ENCODE results near the gene SGCD. TPM values are rescaled to one million over a fixed set of nuclear protein-coding genes. Genes with fewer than 3 reads are reported as not detected.

The SGCD gene
- total RNA-seq, 1 donor from 2014 or later, result 8.8 TPM

DNA sequence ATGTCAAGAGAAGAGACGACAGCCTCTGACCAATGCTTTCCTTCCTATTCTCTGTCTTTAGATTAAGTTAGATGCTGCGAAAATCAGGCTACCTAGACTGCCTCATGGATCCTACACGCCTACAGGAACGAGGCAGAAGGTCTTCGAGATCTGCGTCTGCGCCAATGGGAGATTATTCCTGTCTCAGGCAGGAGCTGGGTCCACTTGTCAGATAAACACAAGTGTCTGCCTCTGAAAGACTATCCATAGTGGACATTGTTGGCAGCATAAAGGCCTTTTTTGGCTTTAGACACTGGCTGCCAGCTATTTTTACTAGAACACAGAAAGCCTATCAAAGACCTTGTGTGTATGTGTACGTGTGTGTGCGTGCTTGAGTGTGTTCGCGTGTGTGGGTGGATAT lies 432.2 kb downstream of the SGCD start:
- Mint-ChIP-seq H3K27ac (no peak overlapping the region), H3K9me3 (no peaks in the 10 kb centered on the region), H3K27me3 (no peaks in the 10 kb centered on the region), H3K36me3 (no peaks in the 10 kb centered on the region), H3K4me3 (no peak overlapping the region), H3K4me1 (ENCODE audit: unreplicated experiment) (no peaks in the 10 kb centered on the region)
- TF ChIP-seq, protein P1, sequence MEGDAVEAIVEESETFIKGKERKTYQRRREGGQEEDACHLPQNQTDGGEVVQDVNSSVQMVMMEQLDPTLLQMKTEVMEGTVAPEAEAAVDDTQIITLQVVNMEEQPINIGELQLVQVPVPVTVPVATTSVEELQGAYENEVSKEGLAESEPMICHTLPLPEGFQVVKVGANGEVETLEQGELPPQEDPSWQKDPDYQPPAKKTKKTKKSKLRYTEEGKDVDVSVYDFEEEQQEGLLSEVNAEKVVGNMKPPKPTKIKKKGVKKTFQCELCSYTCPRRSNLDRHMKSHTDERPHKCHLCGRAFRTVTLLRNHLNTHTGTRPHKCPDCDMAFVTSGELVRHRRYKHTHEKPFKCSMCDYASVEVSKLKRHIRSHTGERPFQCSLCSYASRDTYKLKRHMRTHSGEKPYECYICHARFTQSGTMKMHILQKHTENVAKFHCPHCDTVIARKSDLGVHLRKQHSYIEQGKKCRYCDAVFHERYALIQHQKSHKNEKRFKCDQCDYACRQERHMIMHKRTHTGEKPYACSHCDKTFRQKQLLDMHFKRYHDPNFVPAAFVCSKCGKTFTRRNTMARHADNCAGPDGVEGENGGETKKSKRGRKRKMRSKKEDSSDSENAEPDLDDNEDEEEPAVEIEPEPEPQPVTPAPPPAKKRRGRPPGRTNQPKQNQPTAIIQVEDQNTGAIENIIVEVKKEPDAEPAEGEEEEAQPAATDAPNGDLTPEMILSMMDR (conservative IDR thresholded peaks at IDR 0.05), result no peak
- no peak for DNase-seq (ENCODE audit: extremely low spot score, unreplicated experiment)

DNA sequence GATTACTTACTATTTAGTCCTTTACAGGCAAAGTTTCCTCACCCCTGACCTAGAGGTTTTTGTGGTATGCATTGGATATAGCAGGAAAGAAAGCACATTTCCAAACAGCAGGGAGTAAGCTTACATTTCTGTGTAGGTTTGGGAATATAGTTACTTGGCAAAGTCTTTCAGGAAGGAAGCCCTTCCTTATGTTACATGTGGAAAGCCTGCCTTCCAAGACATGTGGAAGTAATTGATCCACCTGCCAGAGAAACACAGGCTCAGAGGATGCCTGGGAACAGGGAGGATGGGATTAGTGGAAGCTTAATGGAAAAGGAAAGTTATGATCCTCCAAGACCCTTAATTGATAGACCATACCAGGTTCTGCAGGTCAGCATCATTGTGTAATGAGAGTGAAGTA lies 435.8 kb downstream of the SGCD start:
- Mint-ChIP-seq H3K27me3 (no peaks in the 10 kb centered on the region), H3K4me1 (ENCODE audit: unreplicated experiment) (no peaks in the 10 kb centered on the region), H3K36me3 (no peaks in the 10 kb centered on the region), H3K27ac (no peak overlapping the region), H3K4me3 (no peak overlapping the region), H3K9me3 (no peaks in the 10 kb centered on the region)
- TF ChIP-seq, protein P1 (conservative IDR thresholded peaks at IDR 0.05), result no peak
- no peak for DNase-seq (ENCODE audit: extremely low spot score, unreplicated experiment)

DNA sequence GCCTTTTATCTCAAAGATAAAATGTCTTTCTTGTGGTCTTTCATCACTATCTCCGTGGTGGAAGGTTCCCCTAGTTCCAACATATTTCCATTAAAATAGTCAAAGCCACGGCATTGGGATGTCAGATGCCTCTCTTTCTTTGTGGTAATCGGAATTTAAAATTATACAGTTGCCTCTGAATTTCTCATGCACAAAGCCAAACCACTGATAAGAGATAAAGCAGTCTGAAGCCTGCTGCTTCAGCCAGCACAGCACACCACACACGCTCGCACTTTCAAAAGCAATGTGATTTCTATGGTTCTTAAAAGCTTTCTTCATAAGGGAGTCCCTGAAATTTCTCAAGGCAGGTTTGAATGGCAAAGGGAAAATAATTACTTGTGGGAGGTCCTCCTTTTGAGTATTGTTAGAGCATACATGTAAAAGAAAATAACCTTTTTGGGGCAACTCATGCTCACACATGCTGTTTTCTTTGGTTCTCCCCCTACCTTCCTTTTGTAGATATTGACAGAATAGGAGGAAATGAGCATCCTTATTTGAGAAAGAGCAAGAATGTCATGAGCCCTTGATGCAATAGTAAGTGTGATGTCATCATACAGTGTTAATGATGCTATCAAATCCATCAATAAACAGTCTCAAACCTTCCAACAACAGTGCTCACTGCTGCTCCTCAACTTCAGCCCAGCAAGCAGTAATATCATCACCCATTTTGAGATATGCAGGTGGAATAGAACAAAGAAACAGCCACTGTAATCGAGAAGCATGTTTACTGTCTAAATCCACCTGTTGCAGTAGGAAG lies 437.4 kb downstream of the SGCD start:
- no peaks in the 10 kb centered on the region for H3K9me3 Mint-ChIP-seq
- no peaks in the 10 kb centered on the region for H3K27me3 Mint-ChIP-seq
- no peaks in the 10 kb centered on the region for H3K4me1 Mint-ChIP-seq (ENCODE audit: unreplicated experiment)
- H3K27ac Mint-ChIP-seq, result no peak overlapping the region
- H3K4me3 Mint-ChIP-seq, result no peak overlapping the region
- no peak for DNase-seq (ENCODE audit: extremely low spot score, unreplicated experiment)
- no peaks in the 10 kb centered on the region for H3K36me3 Mint-ChIP-seq
- TF ChIP-seq, protein P1 (conservative IDR thresholded peaks at IDR 0.05), result no peak

DNA sequence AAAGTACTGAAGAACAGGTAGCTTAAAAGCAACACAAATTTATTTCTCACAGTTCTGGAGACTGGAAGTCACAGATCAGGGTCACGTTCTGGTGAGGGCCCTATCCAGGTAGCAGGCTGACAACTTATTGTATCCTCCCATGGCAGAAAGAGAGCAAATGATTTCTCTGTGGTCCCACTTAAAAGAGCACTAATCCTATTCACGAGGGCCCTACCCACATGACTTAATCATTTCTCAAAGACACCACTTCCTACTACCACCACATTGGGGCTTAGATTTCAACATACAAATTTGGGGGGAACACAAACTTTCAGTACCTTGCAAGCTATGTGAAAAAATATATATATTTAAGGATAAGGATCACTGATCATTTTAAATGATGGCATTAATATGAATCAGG lies 447.3 kb downstream of the SGCD start:
- Mint-ChIP-seq H3K36me3 (no peaks in the 10 kb centered on the region), H3K4me1 (ENCODE audit: unreplicated experiment) (no peaks in the 10 kb centered on the region), H3K9me3 (no peaks in the 10 kb centered on the region), H3K27me3 (no peaks in the 10 kb centered on the region), H3K27ac (no peak overlapping the region), H3K4me3 (no peak overlapping the region)
- no peak for DNase-seq (ENCODE audit: extremely low spot score, unreplicated experiment)
- TF ChIP-seq, protein P1 (conservative IDR thresholded peaks at IDR 0.05), result no peak

DNA sequence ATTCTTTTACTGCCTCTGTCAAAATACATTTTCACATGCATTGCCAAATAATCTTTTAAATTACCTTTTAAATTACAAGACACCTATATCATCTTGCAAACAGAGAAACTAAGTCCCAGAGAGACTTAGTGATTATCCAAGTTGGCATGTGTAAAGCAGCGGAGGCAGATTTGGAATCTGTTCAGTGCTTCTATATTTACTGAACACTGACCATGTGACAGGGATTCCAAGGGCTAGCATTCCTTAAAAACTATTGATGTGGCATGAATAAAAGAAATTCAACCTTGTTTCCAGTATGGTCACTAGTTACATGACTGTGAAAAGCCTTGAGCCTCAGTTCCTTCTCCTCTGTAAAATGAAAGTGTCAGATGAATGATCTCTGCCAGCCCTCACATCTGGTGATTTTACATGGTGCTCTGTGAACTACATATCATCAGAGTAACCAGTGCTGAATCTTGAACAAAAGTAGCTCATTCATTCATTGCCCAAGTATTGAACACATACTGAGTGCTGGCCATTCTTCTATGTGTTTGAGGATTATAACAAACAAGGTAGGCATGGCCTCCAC lies 451.3 kb downstream of the SGCD start:
- no peaks in the 10 kb centered on the region for H3K9me3 Mint-ChIP-seq
- TF ChIP-seq, protein P1 (conservative IDR thresholded peaks at IDR 0.05), result no peak
- no peak for DNase-seq (ENCODE audit: extremely low spot score, unreplicated experiment)
- no peaks in the 10 kb centered on the region for H3K27me3 Mint-ChIP-seq
- no peaks in the 10 kb centered on the region for H3K4me1 Mint-ChIP-seq (ENCODE audit: unreplicated experiment)
- H3K4me3 Mint-ChIP-seq, result no peak overlapping the region
- no peaks in the 10 kb centered on the region for H3K36me3 Mint-ChIP-seq
- H3K27ac Mint-ChIP-seq, result no peak overlapping the region

Measured in type B pancreatic cell (in vitro differentiated cells).